Panc1 (cell line): ENCODE data around the gene RHEB. TPM values are rescaled to one million over a fixed set of nuclear protein-coding genes. Genes with fewer than 3 reads are reported as not detected.

Experiments used
- ATAC-seq: fragments of 200-7000 bp; cut with Tn5 transposase; 2 replicates; pipeline ENCODE4 v1.9.1; 2020; ENCODE audit warnings: mild to moderate bottlenecking, moderate library complexity
- BruUV-seq: library from RNA; stranded (reverse); fragments of 400-500 nt; replicated peaks from 2 replicates; lab custom pipeline; 2021; lab: Mats Ljungman, UMichigan
- CTCF ChIA-PET: fragments of 300-600 bp; sonication (Branson Sonifier 250); formaldehyde crosslinking; loops from one replicate; lab custom pipeline; 2022; ENCODE audit warnings: antibody characterized with exemption; lab: Charles Lee
- POLR2A ChIA-PET: fragments of 300-600 bp; sonication (Branson Sonifier 250); formaldehyde crosslinking; loops from one replicate; lab custom pipeline; 2022; ENCODE audit warnings: antibody characterized with exemption; lab: Charles Lee
- DNase-seq: peaks from one replicate; pipeline ENCODE4 v3.0.0-alpha.2; 2010; ENCODE audit warnings: low read depth, low spot score
- H3K27ac ChIP-seq: 2 replicates; pipeline ENCODE4 v1.5.1; 2011; ENCODE audit warnings: mild to moderate bottlenecking, low read length, inconsistent platforms
- H3K27me3 ChIP-seq: fragments of 200-500 bp; sonication (Bioruptor generic); 2 replicates; pipeline ENCODE4 v1.6.0; 2014; ENCODE audit warnings: low read length, inconsistent platforms; ENCODE audit not compliant: control insufficient read depth, insufficient read depth
- H3K36me3 ChIP-seq: fragments of 200-500 bp; sonication (Bioruptor generic); 2 replicates; pipeline ENCODE4 v1.5.1; 2014; ENCODE audit warnings: inconsistent platforms, mild to moderate bottlenecking, low read length, moderate library complexity; ENCODE audit not compliant: control insufficient read depth, insufficient read depth
- H3K4me1 ChIP-seq: 2 replicates; pipeline ENCODE4 v1.5.1; 2011; ENCODE audit warnings: inconsistent platforms, mild to moderate bottlenecking, low read length, moderate library complexity; ENCODE audit not compliant: control insufficient read depth, insufficient read depth
- H3K4me3 ChIP-seq, 2 experiments: 2 replicates each; pipeline ENCODE4 v1.5.1; 2011 to 2012; ENCODE audit warnings: low read depth in 2 of 2, low read length in 2 of 2, mild to moderate bottlenecking in 2 of 2, inconsistent platforms in 1 of 2, moderate library complexity in 1 of 2
- H3K9me3 ChIP-seq: fragments of 200-500 bp; sonication (Bioruptor generic); 2 replicates; pipeline ENCODE4 v1.5.1; 2014; ENCODE audit warnings: low read depth, mild to moderate bottlenecking, inconsistent platforms, low read length, moderate library complexity; ENCODE audit not compliant: control insufficient read depth, insufficient read depth
- POLR2AphosphoS5 ChIP-seq: IDR thresholded peaks from 2 replicates; pipeline ENCODE4 v1.6.1; 2012; ENCODE audit warnings: mild to moderate bottlenecking, low read depth, low read length, moderate library complexity
- REST ChIP-seq, 2 experiments: IDR thresholded peaks; 2 replicates each; pipeline ENCODE4 v1.6.1; 2011 to 2012; ENCODE audit warnings: low read depth in 2 of 2, control low read depth in 1 of 2, low read length in 1 of 2, mild to moderate bottlenecking in 1 of 2, moderate library complexity in 1 of 2; ENCODE audit not compliant: insufficient read depth in 1 of 2
- SIN3A ChIP-seq: IDR thresholded peaks from 2 replicates; pipeline ENCODE4 v1.6.1; 2012; ENCODE audit warnings: low read depth, mild to moderate bottlenecking, low read length, moderate library complexity, borderline replicate concordance; ENCODE audit not compliant: insufficient read depth
- TCF7L2 ChIP-seq: IDR thresholded peaks from 2 replicates; pipeline ENCODE4 v1.6.1; 2011; ENCODE audit warnings: mild to moderate bottlenecking, low read depth, low read length, inconsistent platforms
- in situ Hi-C: cut with HindIII; loops from 2 replicates; pipeline ENCODE4 v1.10.0; 2016; ENCODE audit warnings: low sequenced_read_pairs, low pct_unique_long_range_greater_than_20kb
- intact Hi-C: fragments of 100-400 bp; cut with micrococcal nuclease; formaldehyde crosslinking; loops from one replicate; pipeline ENCODE4 v1.10.0; 2022; ENCODE audit not compliant: unreplicated experiment
- total RNA-seq: library from RNA; stranded (reverse); gene quantifications from one replicate; pipeline ENCODE4 v1.2.1, GENCODE V29; 2021; ENCODE audit not compliant: unreplicated experiment
- TF ChIP-seq, protein P1 (sequence below): fragments of 450-650 bp; IDR thresholded peaks from 2 replicates; pipeline ENCODE4 v1.5.1; 2017; ENCODE audit warnings: mild to moderate bottlenecking

The RHEB gene
- total RNA-seq, 1 experiment from 2014 or later: 259 TPM

DNA sequence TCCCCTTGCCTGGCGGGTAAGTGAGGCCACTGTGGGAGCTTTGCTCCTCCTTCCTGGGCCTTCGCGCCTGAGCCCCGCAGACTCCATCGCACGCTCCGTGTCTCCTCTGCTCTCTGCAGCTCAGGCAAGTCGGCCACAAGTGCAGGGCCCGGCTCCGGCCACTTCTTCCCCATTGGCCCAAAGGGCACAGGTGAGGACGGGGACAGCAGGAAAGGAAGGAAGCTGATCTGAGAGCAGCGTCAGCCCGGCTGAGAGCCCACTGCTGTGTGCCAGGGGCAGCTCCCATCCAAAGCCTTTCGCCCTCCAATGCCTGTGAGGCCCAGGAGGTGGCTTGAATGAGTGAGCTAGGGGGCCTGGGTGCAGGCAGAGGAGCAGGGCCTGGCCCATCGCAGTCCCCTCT lies 33.7 kb upstream of the RHEB start:
- BruUV-seq: no TSS peak
- no peak for TF ChIP-seq SIN3A
- TF ChIP-seq, protein P1, sequence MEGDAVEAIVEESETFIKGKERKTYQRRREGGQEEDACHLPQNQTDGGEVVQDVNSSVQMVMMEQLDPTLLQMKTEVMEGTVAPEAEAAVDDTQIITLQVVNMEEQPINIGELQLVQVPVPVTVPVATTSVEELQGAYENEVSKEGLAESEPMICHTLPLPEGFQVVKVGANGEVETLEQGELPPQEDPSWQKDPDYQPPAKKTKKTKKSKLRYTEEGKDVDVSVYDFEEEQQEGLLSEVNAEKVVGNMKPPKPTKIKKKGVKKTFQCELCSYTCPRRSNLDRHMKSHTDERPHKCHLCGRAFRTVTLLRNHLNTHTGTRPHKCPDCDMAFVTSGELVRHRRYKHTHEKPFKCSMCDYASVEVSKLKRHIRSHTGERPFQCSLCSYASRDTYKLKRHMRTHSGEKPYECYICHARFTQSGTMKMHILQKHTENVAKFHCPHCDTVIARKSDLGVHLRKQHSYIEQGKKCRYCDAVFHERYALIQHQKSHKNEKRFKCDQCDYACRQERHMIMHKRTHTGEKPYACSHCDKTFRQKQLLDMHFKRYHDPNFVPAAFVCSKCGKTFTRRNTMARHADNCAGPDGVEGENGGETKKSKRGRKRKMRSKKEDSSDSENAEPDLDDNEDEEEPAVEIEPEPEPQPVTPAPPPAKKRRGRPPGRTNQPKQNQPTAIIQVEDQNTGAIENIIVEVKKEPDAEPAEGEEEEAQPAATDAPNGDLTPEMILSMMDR: no peak
- no peak for TF ChIP-seq REST (IDR thresholded peaks at IDR 0.05; ENCODE audit: insufficient read depth in 1 of 2, low read depth in 2 of 2, low read length in 1 of 2)
- no peak for TF ChIP-seq POLR2AphosphoS5
- TF ChIP-seq TCF7L2: no peak
- Histone ChIP-seq H3K9me3 (no peaks in the 10 kb centered on the region), H3K36me3 (peaks cover 6% of the 10 kb centered on the region), H3K27ac (no peak overlapping the region; the same call in 1 of the 2 replicates), H3K4me1 (0 out of 2 replicates have a peak, but pooled peaks cover 9% of the 10 kb centered on the region), H3K27me3 (no peaks in the 10 kb centered on the region), H3K4me3 (no peak overlapping the region)
- peak; percentile 39; the same call in 1 of the 2 replicates for ATAC-seq
- ChIA-PET POLR2A (no interaction called here), CTCF (no interaction called here)
- DNase-seq: no peak
- in situ Hi-C loops (no loop called here), intact Hi-C loops (no loop called here)

DNA sequence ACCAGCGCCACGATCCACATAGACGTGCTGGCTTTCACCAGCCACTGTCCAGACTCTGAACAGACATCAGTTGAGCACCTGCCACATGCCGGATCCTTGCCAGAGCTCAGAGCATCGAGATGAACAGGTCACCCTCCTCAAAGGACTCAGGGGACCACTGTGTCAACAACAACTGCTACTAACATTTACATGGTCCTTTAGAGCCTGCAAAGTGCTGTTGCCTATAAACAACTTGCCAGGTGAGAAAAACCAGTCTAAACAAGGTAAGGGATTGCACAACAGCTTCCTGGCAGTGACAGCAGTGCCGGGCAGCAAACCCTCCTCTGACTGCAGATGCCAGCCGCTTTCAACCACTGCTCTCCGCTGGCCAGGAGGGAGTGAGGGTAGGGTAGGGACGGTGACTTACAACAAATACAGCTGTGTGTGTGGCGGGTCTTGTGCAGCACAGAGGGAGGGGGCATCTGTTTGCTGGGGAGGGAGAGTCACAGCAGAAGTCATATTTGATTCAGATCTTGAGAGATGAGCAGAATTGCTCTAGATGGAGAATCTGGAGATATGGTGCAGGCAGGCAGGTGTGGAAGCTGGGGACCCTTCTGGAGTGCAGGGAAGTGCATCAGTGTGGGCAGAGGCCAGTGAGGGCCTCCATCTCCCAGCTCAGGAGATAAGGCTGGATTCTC lies 32.8 kb upstream of the RHEB start:
- no peaks in the 10 kb centered on the region for H3K9me3 ChIP-seq
- ATAC-seq (peak; percentile 40), DNase-seq (no peak)
- no peaks in the 10 kb centered on the region for H3K36me3 ChIP-seq
- no peak overlapping the region; the same call in none of the 2 replicates for H3K27ac ChIP-seq
- POLR2A ChIA-PET: no interaction called here
- TF ChIP-seq POLR2AphosphoS5 (no peak), SIN3A (no peak), TCF7L2 (no peak), REST (IDR thresholded peaks at IDR 0.05; ENCODE audit: insufficient read depth in 1 of 2, low read depth in 2 of 2, low read length in 1 of 2) (no peak)
- TF ChIP-seq, protein P1: no peak
- H3K4me3 ChIP-seq: no peak overlapping the region
- H3K27me3 ChIP-seq: no peaks in the 10 kb centered on the region
- no TSS peak for BruUV-seq
- 0 out of 2 replicates have a peak, but pooled peaks cover 9% of the 10 kb centered on the region for H3K4me1 ChIP-seq
- CTCF ChIA-PET: no interaction called here
- in situ Hi-C loops: no loop called here
- intact Hi-C loops: no loop called here
